ENCODE measurements around the gene GBX1.
A peak's percentile ranks its signal among the peaks of the same experiment; 100 is the strongest.

The GBX1 gene

DNA sequence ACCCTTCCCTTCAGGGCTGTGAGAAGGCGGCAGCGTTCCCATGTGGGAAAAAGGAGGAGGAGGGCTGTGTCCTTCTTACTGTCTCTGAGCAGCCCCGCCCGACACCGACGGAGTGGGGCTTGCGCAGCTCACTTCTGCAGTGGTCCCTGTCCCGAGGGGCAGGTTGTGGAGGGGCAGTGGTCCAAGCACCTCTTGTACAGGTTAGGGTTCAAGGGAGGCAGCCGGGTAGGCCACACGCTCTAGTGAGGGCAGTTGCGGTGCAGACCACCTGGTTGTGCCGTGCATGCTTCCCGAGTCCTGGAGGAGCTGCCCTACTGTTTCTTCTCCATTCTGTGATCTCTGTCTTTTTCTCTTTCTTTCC is 48.5 kb downstream of the GBX1 start:
- no peak for TF ChIP-seq EZH2phosphoT487 (conservative IDR thresholded peaks at IDR 0.05; ENCODE audit: low read length)
- TF ChIP-seq, protein P1, sequence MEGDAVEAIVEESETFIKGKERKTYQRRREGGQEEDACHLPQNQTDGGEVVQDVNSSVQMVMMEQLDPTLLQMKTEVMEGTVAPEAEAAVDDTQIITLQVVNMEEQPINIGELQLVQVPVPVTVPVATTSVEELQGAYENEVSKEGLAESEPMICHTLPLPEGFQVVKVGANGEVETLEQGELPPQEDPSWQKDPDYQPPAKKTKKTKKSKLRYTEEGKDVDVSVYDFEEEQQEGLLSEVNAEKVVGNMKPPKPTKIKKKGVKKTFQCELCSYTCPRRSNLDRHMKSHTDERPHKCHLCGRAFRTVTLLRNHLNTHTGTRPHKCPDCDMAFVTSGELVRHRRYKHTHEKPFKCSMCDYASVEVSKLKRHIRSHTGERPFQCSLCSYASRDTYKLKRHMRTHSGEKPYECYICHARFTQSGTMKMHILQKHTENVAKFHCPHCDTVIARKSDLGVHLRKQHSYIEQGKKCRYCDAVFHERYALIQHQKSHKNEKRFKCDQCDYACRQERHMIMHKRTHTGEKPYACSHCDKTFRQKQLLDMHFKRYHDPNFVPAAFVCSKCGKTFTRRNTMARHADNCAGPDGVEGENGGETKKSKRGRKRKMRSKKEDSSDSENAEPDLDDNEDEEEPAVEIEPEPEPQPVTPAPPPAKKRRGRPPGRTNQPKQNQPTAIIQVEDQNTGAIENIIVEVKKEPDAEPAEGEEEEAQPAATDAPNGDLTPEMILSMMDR (IDR thresholded peaks at IDR 0.05; ENCODE audit: insufficient read depth, low read length, poor library complexity, severe bottlenecking) = no peak
- Histone ChIP-seq H3K79me2 (ENCODE audit: insufficient read depth, low read length) (no peaks in the 10 kb centered on the region), H3F3A (ENCODE audit: insufficient read depth) (no peaks in the 10 kb centered on the region), H3K27ac (ENCODE audit: low read depth, low read length) (no peak overlapping the region), H3K4me3 (ENCODE audit: insufficient read depth, low read length, poor library complexity, severe bottlenecking) (no peak overlapping the region), H3K36me3 (ENCODE audit: low read length) (no peaks in the 10 kb centered on the region), H3K9me3 (ENCODE audit: insufficient read depth, low read length) (no peaks in the 10 kb centered on the region), H3K9me2 (replicated peaks; ENCODE audit: insufficient read depth, low read length) (no peaks in the 10 kb centered on the region), H2AFZ (ENCODE audit: low read depth, low read length, severe bottlenecking) (no peak overlapping the region), H4K20me1 (ENCODE audit: low read depth, low read length) (no peaks in the 10 kb centered on the region), H3K4me2 (ENCODE audit: low read depth, low read length, poor library complexity, severe bottlenecking) (no peak overlapping the region), H3K9ac (ENCODE audit: low read length) (no peak overlapping the region), H3K27me3 (ENCODE audit: low read length) (no peaks in the 10 kb centered on the region)

DNA sequence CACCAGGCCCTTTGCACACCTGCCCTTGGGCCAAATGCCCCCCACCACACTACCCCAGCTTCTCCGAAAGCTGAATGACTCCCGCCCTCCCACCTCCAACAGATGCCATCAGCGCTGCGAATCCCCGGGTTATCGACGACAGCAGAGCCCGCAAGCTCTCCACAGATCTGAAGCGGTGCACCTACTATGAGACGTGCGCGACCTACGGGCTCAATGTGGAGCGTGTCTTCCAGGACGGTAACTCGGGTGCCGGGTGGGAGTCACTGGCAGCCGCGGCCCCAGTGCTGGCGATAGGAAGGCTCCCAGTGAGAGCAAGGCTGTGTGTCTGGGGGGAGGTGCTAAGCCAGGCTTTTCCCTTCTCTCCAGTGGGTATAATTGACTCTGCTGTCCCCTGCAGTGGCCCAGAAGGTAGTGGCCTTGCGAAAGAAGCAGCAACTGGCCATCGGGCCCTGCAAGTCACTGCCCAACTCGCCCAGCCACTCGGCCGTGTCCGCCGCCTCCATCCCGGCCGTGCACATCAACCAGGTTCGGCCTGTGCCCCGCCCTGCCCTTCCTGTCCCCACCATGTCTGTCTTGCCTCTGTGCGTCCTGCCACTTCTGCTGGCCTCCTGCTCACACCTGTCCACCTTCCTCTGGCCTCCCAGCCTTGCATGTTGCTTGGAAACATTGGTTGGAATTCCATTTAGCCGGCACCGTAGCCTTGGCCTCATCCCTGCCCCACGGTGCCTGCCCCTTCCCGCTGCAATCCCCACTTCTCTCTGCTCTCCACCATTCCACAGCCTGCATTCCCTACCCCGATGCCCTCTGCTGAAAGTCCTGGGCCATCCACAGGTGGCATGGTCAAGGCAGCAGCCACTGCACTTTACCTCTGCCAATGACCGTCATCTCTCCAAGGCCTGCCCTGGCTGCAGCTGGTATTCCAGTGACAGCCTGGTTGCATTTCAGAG is 49.1 kb downstream of the GBX1 start:
- TF ChIP-seq EZH2phosphoT487 (conservative IDR thresholded peaks at IDR 0.05; ENCODE audit: low read length) = no peak
- TF ChIP-seq, protein P1 (IDR thresholded peaks at IDR 0.05; ENCODE audit: insufficient read depth, low read length, poor library complexity, severe bottlenecking) = no peak
- no peak overlapping the region for H3K9ac ChIP-seq (ENCODE audit: low read length)
- no peaks in the 10 kb centered on the region for H4K20me1 ChIP-seq (ENCODE audit: low read depth, low read length)
- H3K4me3 ChIP-seq (ENCODE audit: insufficient read depth, low read length, poor library complexity, severe bottlenecking) = no peak overlapping the region
- H3K9me2 ChIP-seq (replicated peaks; ENCODE audit: insufficient read depth, low read length) = no peaks in the 10 kb centered on the region
- H3K27me3 ChIP-seq (ENCODE audit: low read length) = no peaks in the 10 kb centered on the region
- H2AFZ ChIP-seq (ENCODE audit: low read depth, low read length, severe bottlenecking) = peak overlapping the region; percentile 32
- no peaks in the 10 kb centered on the region for H3K9me3 ChIP-seq (ENCODE audit: insufficient read depth, low read length)
- H3K27ac ChIP-seq (ENCODE audit: low read depth, low read length) = no peak overlapping the region
- no peaks in the 10 kb centered on the region for H3K36me3 ChIP-seq (ENCODE audit: low read length)
- no peaks in the 10 kb centered on the region for H3F3A ChIP-seq (ENCODE audit: insufficient read depth)
- peak overlapping the region; percentile 31 for H3K4me2 ChIP-seq (ENCODE audit: low read depth, low read length, poor library complexity, severe bottlenecking)
- no peaks in the 10 kb centered on the region for H3K79me2 ChIP-seq (ENCODE audit: insufficient read depth, low read length)

DNA sequence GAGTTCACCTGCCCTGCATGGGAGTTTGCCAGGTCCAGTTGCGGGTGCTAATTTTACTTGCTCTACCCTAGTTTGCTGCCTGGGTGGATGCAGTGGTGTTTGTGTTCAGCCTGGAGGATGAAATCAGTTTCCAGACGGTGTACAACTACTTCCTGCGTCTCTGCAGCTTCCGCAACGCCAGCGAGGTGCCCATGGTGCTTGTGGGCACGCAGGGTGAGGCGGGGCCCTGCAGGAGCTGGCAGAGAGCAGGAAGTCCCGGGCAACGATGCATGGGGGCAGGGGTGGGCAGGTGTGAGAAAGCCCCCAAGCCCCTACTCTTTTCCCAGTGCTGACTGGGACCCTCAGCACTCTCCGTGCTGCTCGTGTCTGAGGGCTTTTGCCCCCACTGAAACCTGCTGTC is 49.9 kb downstream of the GBX1 start:
- H3K27ac ChIP-seq (ENCODE audit: low read depth, low read length) = no peak overlapping the region
- peak overlapping the region; percentile 32 for H2AFZ ChIP-seq (ENCODE audit: low read depth, low read length, severe bottlenecking)
- H3K9ac ChIP-seq (ENCODE audit: low read length) = peak overlapping the region; percentile 11; the same call in 1 of the 2 replicates
- H3K4me2 ChIP-seq (ENCODE audit: low read depth, low read length, poor library complexity, severe bottlenecking) = peak overlapping the region; percentile 31
- H3K9me3 ChIP-seq (ENCODE audit: insufficient read depth, low read length) = no peaks in the 10 kb centered on the region
- H3K27me3 ChIP-seq (ENCODE audit: low read length) = no peaks in the 10 kb centered on the region
- H3K9me2 ChIP-seq (replicated peaks; ENCODE audit: insufficient read depth, low read length) = no peaks in the 10 kb centered on the region
- H3F3A ChIP-seq (ENCODE audit: insufficient read depth) = no peaks in the 10 kb centered on the region
- TF ChIP-seq EZH2phosphoT487 (conservative IDR thresholded peaks at IDR 0.05; ENCODE audit: low read length) = no peak
- TF ChIP-seq, protein P1 (IDR thresholded peaks at IDR 0.05; ENCODE audit: insufficient read depth, low read length, poor library complexity, severe bottlenecking) = no peak
- no peaks in the 10 kb centered on the region for H3K36me3 ChIP-seq (ENCODE audit: low read length)
- H3K4me3 ChIP-seq (ENCODE audit: insufficient read depth, low read length, poor library complexity, severe bottlenecking) = no peak overlapping the region
- no peaks in the 10 kb centered on the region for H3K79me2 ChIP-seq (ENCODE audit: insufficient read depth, low read length)
- H4K20me1 ChIP-seq (ENCODE audit: low read depth, low read length) = no peaks in the 10 kb centered on the region

All from SU-DHL-6 (cell line).